ENCODE measurements around the gene MGMT. TPM values are rescaled to one million over a fixed set of nuclear protein-coding genes. Genes with fewer than 3 reads are reported as not detected.

MGMT gene
- polyA plus RNA-seq, 3 donors = 11.7 to 28.1 (median 22.7) TPM

DNA sequence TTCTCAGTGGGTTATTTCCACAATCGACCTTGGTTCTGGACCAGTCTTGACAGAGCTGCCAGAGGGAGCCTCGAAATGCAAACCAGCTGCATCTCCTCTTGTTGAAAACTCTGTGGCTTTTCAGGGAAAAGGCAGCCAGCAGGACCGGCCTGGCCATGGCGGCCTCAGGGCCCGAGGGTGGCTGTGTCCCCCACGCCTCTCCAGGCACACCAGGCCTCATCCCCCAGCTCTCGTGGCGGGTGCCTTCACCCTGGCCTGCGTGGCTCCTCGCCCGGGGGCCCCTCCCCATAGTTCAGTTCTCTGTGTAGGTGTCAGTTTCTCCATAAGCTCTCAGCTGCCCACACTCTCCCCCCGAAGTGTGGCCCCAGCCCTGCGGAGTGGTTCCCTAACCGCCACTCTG lies 63.5 kb downstream of the MGMT start:
- H3K27ac ChIP-seq (ENCODE audit: low read depth, low read length) = no peak overlapping the region
- 89 to 97% (median 91%) methylated on average over 10 to 14 of the region's 14 CpGs for WGBS, 3 donors

- no peak overlapping the region for H3K27ac ChIP-seq (ENCODE audit: low read depth, low read length)
- 88 to 92% (median 92%) methylated on average over 15 of the region's 15 CpGs for WGBS, 3 donors
These were observed 64.3 kb downstream of the MGMT start for GRCh38 chr10:129531195-129531968.

GRCh38 chr10:129531969-129532660 lies 65.1 kb downstream of the MGMT start:
- no peak overlapping the region for H3K27ac ChIP-seq (ENCODE audit: low read depth, low read length)
- 81 to 87% (median 83%) methylated on average over 10 of the region's 10 CpGs for WGBS, 3 donors

GRCh38 chr10:129532838-129533237 lies 65.8 kb downstream of the MGMT start:
- WGBS, 3 donors = 37 to 83% (median 39%) methylated on average over 12 of the region's 12 CpGs
- no peak overlapping the region for H3K27ac ChIP-seq (ENCODE audit: low read depth, low read length)

DNA sequence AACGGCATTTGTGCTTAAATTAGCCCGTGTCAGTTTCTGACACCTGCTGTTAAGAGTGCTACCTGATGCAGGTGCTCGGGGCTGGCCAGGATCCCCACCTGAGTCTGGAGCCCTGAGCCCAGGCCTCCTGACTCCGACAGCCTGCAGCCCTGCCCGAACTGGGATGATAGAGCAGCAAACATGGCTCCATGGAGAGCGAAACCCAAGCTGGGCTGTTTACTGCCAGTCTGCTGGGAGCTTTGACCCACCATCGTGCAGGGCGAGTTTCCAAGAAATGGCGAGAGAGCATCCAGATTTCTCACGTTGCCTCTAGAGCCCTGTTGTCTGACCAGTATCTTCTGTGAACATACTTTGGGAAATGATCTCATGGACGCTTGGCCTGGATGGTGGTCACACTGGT lies 66.2 kb downstream of the MGMT start:
- no peak overlapping the region for H3K27ac ChIP-seq (ENCODE audit: low read depth, low read length)

GRCh38 chr10:129534826-129535225 lies 67.8 kb downstream of the MGMT start:
- H3K27ac ChIP-seq (ENCODE audit: low read depth, low read length) = no peak overlapping the region
- 92 to 96% (median 95%) methylated on average over 5 of the region's 5 CpGs for WGBS, 3 donors

More for the DNA sequence above, 66.2 kb downstream of the MGMT start:
- 67 to 82% (median 74%) methylated on average over 11 of the region's 11 CpGs for WGBS, 3 donors

DNA sequence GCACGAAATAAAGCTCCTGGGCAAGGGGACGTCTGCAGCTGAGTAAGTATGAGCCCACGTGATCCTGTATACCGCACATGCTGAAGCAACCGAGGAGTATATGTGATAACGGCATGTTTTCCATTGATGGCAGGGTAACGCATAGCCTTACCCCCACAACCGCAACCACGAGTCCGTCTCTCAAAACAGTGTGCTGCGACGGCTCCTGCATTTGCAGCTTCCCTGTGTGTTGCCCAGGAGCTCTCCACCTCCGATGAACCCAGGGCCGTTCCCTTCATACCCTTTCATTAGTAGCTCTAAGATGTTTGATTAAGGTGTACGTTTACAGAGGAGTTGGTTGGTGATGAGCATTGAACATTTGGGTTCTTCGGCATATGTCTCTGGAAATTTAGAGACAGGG lies 69.3 kb downstream of the MGMT start:
- no peak overlapping the region for H3K27ac ChIP-seq (ENCODE audit: low read depth, low read length)

GRCh38 chr10:129537151-129537550 lies 70.1 kb downstream of the MGMT start:
- 90 to 95% (median 91%) methylated on average over 6 of the region's 6 CpGs for WGBS, 3 donors
- H3K27ac ChIP-seq (ENCODE audit: low read depth, low read length) = no peak overlapping the region

More for the DNA sequence above, 69.3 kb downstream of the MGMT start:
- WGBS, 3 donors = 96 to 98% (median 97%) methylated on average over 16 of the region's 16 CpGs

GRCh38 chr10:129538236-129538635 lies 71.2 kb downstream of the MGMT start:
- H3K27ac ChIP-seq (ENCODE audit: low read depth, low read length) = no peak overlapping the region
- WGBS, 3 donors = 63 to 92% (median 92%) methylated on average over 2 of the region's 2 CpGs

GRCh38 chr10:129541200-129541599 lies 74.2 kb downstream of the MGMT start:
- H3K27ac ChIP-seq (ENCODE audit: low read depth, low read length) = no peak overlapping the region
- 76 to 82% (median 79%) methylated on average over 9 of the region's 9 CpGs for WGBS, 3 donors

DNA sequence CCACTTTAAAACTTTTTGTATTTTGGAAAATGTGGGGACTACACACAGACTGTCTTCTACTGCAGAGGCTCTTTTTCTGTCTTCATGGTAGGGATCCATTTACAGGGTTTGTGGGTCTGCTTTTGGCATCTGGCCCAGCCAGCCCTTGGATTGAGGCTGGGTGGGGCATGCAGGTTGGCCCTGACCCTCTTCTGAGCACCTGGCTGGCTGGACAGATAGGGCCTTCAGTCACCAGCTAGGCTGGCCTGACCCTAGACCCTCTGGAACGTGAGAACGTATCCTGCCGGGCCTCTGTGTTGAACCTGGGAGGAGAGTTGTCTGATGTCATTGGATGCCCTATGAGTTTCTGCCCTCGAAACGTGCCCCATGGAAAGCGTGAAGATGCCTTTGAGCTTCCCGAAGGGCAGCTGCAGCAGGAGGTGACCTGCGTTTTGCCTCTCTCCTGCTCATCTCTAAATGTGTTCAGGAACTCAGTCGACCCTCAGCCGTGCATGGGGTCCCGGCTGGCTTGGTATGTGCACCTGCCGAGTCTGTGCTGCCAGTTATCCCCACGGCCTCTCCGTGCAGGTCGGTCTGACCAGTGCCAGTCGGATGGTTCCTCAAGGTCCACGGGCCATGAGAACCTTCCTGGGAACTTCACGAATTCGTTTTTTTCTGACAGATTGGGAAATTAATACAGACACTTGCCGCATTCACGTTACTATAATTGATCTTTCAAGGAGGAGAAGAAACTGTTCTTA lies 74.9 kb downstream of the MGMT start:
- no peak overlapping the region for H3K27ac ChIP-seq (ENCODE audit: low read depth, low read length)
- WGBS, 3 donors = 96 to 98% (median 96%) methylated on average over 21 of the region's 21 CpGs

DNA sequence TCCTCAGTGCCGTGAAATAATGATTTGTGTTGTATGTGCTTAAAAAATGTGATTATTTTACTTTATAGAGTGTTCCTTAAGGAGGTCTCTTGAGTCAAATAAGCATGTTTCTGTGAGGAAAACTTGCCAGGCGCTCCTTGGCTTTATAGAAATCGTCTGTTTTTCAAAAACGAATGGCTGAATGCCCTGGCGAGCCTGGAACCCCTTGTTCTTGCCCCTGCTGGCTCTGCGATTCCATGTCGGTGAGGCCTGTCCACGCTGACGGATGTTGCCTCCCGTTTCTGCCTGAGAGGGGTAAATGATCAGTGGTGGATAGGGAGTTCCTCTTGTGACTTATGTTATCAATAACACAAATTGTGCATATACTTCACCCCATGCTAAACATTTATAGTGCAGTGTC lies 75.5 kb downstream of the MGMT start:
- H3K27ac ChIP-seq (ENCODE audit: low read depth, low read length) = no peak overlapping the region
- 92 to 95% (median 94%) methylated on average over 10 of the region's 10 CpGs for WGBS, 3 donors

GRCh38 chr10:129544205-129545202 lies 77.5 kb downstream of the MGMT start:
- H3K27ac ChIP-seq (ENCODE audit: low read depth, low read length) = no peak overlapping the region
- WGBS, 3 donors = 77 to 95% (median 85%) methylated on average over 23 of the region's 23 CpGs

DNA sequence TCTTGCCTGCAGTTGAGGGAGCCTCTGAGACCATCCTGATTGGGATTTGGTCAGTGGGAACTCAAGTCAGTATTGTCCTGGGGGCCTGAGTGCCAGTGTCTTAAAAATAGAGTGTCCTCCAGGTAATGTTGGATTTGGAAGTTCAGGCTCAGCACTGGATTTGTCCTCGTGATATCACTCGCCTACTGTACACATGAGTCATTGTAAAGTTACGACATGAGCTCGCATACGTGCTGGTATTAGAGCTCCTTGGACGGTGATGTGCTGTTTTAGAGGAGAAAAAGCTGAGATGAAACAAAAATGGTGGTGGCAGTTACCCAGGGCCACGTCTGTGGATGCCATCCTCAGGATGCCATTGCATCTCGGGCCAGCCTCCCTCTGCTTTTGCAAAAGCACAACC lies 78.2 kb downstream of the MGMT start:
- H3K27ac ChIP-seq (ENCODE audit: low read depth, low read length) = no peak overlapping the region
- 84 to 93% (median 88%) methylated on average over 8 of the region's 8 CpGs for WGBS, 3 donors

DNA sequence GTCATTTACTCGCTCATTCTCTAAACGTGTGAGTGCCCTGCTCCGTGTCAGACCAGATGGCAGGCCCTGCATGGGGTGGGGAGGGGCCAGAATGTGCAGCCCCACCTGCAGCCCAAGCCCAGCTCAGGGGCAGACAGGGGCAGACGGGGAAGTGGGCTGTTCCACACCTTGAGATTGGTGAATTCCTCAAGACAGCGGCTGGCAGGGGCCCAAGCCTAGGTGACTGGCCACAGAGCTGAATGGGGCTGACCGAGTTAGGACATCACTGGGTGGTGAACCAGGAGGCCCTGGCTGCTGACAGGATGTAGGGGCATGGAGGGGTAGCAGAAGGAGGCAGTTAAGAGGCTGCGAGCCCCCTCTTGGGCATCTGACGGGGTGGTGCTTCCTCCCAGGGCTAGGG lies 79.1 kb downstream of the MGMT start:
- H3K27ac ChIP-seq (ENCODE audit: low read depth, low read length) = no peak overlapping the region
- WGBS, 3 donors = 81 to 89% (median 82%) methylated on average over 8 of the region's 8 CpGs

DNA sequence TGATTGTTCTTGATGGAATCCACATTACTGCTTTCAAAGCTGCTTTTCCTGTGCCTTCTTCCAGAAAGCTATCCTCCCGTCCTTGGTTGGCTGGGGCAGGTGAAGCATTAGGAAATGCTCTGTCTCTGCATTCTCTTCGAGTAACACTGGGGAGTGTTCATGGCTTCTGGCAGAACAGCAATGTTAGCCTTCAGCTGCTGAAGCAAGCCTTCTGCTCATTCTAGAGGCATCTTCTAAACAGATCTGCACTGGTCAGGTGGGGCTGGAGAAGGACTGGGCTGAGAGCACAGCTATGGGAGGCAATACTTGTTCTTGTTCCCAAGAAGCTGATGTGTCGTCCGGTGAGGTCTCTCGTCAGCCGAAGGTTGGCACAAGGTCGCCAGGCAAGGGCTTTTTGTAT lies 80.6 kb downstream of the MGMT start:
- WGBS, 3 donors = 71 to 86% (median 78%) methylated on average over 7 of the region's 7 CpGs
- no peak overlapping the region for H3K27ac ChIP-seq (ENCODE audit: low read depth, low read length)

DNA sequence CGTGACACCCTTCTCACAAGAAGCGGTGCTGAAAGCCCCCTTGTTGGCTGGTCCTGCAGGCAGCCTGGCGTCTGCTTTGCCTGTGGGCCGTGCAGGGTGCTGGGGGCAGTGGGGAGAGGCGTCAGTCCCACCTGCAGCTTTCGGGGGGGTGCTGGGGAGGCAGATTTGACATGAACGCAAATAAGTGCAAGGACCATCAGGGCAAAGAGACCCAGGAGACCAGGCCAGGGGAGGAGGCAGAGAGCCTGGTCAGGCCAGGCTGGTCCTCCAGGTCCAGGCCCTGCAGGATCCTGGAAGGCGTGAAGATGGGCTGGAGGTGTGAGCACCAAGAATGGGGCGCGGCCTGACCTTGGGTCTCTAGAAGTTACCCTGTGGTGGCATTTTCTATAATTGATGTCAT lies 81.6 kb downstream of the MGMT start:
- 93 to 98% (median 94%) methylated on average over 10 of the region's 10 CpGs for WGBS, 3 donors

DNA sequence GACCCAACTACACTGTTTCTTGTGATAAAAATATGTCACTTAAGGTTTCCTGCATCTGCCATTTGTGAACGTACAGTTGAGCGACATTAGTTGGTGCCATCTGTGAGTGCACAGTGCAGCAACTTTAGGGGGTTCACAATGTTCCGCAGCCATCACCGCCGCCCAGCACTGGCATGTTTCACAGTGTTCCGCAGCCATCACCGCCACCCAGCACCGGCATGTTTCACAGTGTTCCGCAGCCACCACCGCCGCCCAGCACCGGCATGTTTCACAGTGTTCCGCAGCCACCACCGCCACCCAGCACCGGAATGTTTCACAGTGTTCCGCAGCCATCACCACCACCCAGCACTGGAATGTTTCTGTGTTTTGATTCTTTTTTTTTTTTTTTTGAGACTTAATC lies 83.0 kb downstream of the MGMT start:
- H3K27ac ChIP-seq (ENCODE audit: low read depth, low read length) = no peak overlapping the region
- WGBS, 3 donors = 95 to 98% (median 97%) methylated on average over 16 of the region's 16 CpGs

More for the DNA sequence above, 81.6 kb downstream of the MGMT start:
- H3K27ac ChIP-seq (ENCODE audit: low read depth, low read length) = no peak overlapping the region
